Measurements from ENCODE around the gene MEGF11. TPM values are rescaled to one million over a fixed set of nuclear protein-coding genes. Genes with fewer than 3 reads are reported as not detected.

Gene MEGF11
- total RNA-seq, 1 experiment from 2014 or later, result 2.3 TPM

GRCh38 chr15:65964792-65965433 is 288.6 kb downstream of the MEGF11 start:
- intact Hi-C loops (cut with micrococcal nuclease), result no loop called here
- no peak overlapping the region for H2AFZ ChIP-seq (ENCODE audit: low read depth, low read length, poor library complexity, severe bottlenecking)
- TF ChIP-seq, protein P1, sequence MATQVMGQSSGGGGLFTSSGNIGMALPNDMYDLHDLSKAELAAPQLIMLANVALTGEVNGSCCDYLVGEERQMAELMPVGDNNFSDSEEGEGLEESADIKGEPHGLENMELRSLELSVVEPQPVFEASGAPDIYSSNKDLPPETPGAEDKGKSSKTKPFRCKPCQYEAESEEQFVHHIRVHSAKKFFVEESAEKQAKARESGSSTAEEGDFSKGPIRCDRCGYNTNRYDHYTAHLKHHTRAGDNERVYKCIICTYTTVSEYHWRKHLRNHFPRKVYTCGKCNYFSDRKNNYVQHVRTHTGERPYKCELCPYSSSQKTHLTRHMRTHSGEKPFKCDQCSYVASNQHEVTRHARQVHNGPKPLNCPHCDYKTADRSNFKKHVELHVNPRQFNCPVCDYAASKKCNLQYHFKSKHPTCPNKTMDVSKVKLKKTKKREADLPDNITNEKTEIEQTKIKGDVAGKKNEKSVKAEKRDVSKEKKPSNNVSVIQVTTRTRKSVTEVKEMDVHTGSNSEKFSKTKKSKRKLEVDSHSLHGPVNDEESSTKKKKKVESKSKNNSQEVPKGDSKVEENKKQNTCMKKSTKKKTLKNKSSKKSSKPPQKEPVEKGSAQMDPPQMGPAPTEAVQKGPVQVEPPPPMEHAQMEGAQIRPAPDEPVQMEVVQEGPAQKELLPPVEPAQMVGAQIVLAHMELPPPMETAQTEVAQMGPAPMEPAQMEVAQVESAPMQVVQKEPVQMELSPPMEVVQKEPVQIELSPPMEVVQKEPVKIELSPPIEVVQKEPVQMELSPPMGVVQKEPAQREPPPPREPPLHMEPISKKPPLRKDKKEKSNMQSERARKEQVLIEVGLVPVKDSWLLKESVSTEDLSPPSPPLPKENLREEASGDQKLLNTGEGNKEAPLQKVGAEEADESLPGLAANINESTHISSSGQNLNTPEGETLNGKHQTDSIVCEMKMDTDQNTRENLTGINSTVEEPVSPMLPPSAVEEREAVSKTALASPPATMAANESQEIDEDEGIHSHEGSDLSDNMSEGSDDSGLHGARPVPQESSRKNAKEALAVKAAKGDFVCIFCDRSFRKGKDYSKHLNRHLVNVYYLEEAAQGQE (IDR thresholded peaks at IDR 0.05; ENCODE audit: low read depth), result no peak
- TF ChIP-seq YY1 (IDR thresholded peaks at IDR 0.05; ENCODE audit: extremely low read depth, insufficient replicate concordance, low read depth, low read length), result no peak
- TF ChIP-seq POLR2AphosphoS5 (IDR thresholded peaks at IDR 0.05; ENCODE audit: low read depth, low read length), result no peak
- TF ChIP-seq SIN3A (IDR thresholded peaks at IDR 0.05; ENCODE audit: low read depth), result no peak
- no peak for TF ChIP-seq FOSL1 (IDR thresholded peaks at IDR 0.05; ENCODE audit: low read depth)
- no peak for TF ChIP-seq EZH2phosphoT487 (IDR thresholded peaks at IDR 0.05; ENCODE audit: borderline replicate concordance)
- TF ChIP-seq SP1 (IDR thresholded peaks at IDR 0.05; ENCODE audit: low read depth), result no peak
- TF ChIP-seq, protein P2, sequence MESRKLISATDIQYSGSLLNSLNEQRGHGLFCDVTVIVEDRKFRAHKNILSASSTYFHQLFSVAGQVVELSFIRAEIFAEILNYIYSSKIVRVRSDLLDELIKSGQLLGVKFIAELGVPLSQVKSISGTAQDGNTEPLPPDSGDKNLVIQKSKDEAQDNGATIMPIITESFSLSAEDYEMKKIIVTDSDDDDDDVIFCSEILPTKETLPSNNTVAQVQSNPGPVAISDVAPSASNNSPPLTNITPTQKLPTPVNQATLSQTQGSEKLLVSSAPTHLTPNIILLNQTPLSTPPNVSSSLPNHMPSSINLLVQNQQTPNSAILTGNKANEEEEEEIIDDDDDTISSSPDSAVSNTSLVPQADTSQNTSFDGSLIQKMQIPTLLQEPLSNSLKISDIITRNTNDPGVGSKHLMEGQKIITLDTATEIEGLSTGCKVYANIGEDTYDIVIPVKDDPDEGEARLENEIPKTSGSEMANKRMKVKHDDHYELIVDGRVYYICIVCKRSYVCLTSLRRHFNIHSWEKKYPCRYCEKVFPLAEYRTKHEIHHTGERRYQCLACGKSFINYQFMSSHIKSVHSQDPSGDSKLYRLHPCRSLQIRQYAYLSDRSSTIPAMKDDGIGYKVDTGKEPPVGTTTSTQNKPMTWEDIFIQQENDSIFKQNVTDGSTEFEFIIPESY (IDR thresholded peaks at IDR 0.05; ENCODE audit: extremely low read depth, insufficient replicate concordance, low read length), result no peak
- no peak for TF ChIP-seq ELF1 (IDR thresholded peaks at IDR 0.05; ENCODE audit: borderline replicate concordance, low read depth)
- no peak overlapping the region for H3K9ac ChIP-seq (ENCODE audit: low read length)
- ChIA-PET POLR2A (no interaction called here), RAD21 (ENCODE audit: low non-redundant PET in 1 of 2, low total read pairs in 2 of 2, uncharacterized antibody in 2 of 2, unreplicated experiment in 2 of 2) (no interaction called here), CTCF (no interaction called here)
- no peaks in the 10 kb centered on the region for H3K79me2 ChIP-seq (ENCODE audit: insufficient read depth, low read length)
- no peak overlapping the region for H3K4me3 ChIP-seq (replicated peaks in 1 of 2; ENCODE audit: low read depth in 1 of 2, low read length in 2 of 2)
- no peaks in the 10 kb centered on the region for H3K9me2 ChIP-seq (ENCODE audit: insufficient read depth)
- H3K27ac ChIP-seq (ENCODE audit: low read depth, low read length), result no peak overlapping the region
- no peaks in the 10 kb centered on the region for H3K9me3 ChIP-seq (ENCODE audit: control insufficient read depth in 1 of 2, insufficient read depth in 1 of 2, low read depth in 1 of 2, low read length in 2 of 2)
- no TSS peak for BruUV-seq (replicated peaks)
- no peaks in the 10 kb centered on the region for H3K4me1 ChIP-seq (ENCODE audit: control insufficient read depth in 1 of 2, insufficient read depth in 2 of 2, low read length in 2 of 2)
- DNase-seq (ENCODE audit: low read depth, low spot score) (no peak), ATAC-seq (no peak)
- H3K36me3 ChIP-seq (ENCODE audit: control insufficient read depth in 1 of 2, insufficient read depth in 2 of 2, low read length in 2 of 2), result no peaks in the 10 kb centered on the region
- H3K27me3 ChIP-seq (ENCODE audit: insufficient read depth, low read length), result peaks cover 13% of the 10 kb centered on the region
- no peak overlapping the region for H3K4me2 ChIP-seq (ENCODE audit: low read length)
- no peaks in the 10 kb centered on the region for H4K20me1 ChIP-seq (ENCODE audit: insufficient read depth)
